ENCODE measurements around the gene ALG12. TPM values are rescaled to one million over a fixed set of nuclear protein-coding genes. Genes with fewer than 3 reads are reported as not detected.
A peak's percentile ranks its signal among the peaks of the same experiment; 100 is the strongest.

Gene ALG12
- total and polyA plus RNA-seq, 2 of the 8 experiments (the other 6 are each of a cell fraction or from before 2014, with no cell fraction given) = 13.4 to 22.5 TPM

GRCh38 chr22:49951678-49951985, 33.4 kb upstream of the ALG12 start:
- Histone ChIP-seq H3K27me3 (replicated peaks in 1 of 4; ENCODE audit: control insufficient read depth in 3 of 4, extremely low read depth in 1 of 4, insufficient read depth in 3 of 4, low read length in 3 of 4) (no peaks in the 10 kb centered on the region), H3K4ac (replicated peaks; ENCODE audit: insufficient read length, low read depth, low read length) (no peak overlapping the region), H3K4me2 (ENCODE audit: insufficient read depth in 1 of 2, low read depth in 2 of 2, low read length in 2 of 2) (no peak overlapping the region), H2BK12ac (ENCODE audit: low read depth, low read length) (peak overlapping the region; percentile 68; the same call in 1 of the 2 replicates), H3K14ac (ENCODE audit: insufficient read length) (no peak overlapping the region), H3K4me1 (replicated peaks in 1 of 4; ENCODE audit: control insufficient read depth in 3 of 4, insufficient read depth in 4 of 4, low read length in 3 of 4) (peaks cover 0 to 29% (median 15%) of the 10 kb centered on the region in 4 experiments; a peak in 5 of 7 replicates), H4K20me1 (replicated peaks in 1 of 2; ENCODE audit: control insufficient read depth in 1 of 2, insufficient read depth in 2 of 2, low read length in 2 of 2) (peaks cover 0 to 2% of the 10 kb centered on the region in 2 experiments), H3K23me2 (ENCODE audit: low read depth, low read length) (no peaks in the 10 kb centered on the region), H4K91ac (replicated peaks; ENCODE audit: insufficient read length, low read length) (peak overlapping the region; percentile 91), H2BK15ac (ENCODE audit: low read length) (no peak overlapping the region), H4K8ac (ENCODE audit: extremely low read depth, insufficient read depth, low read length) (peak overlapping the region; percentile 68; the same call in 1 of the 2 replicates), H3K23ac (ENCODE audit: insufficient read length) (no peak overlapping the region), H3K9ac (replicated peaks in 1 of 4; ENCODE audit: extremely low read depth in 1 of 4, low read depth in 3 of 4, low read length in 3 of 4) (no peak overlapping the region), H2AK5ac (ENCODE audit: low read depth, low read length) (no peak overlapping the region), H3K79me2 (ENCODE audit: control insufficient read depth in 1 of 2, insufficient read depth in 2 of 2, low read length in 2 of 2) (no peaks in the 10 kb centered on the region), H3K9me3 (ENCODE audit: insufficient read depth in 2 of 2, low read depth in 1 of 2, low read length in 1 of 2) (no peaks in the 10 kb centered on the region), H2AFZ (ENCODE audit: low read length) (no peak overlapping the region), H4K5ac (ENCODE audit: insufficient read length, low read depth, low read length) (no peak overlapping the region), H2BK20ac (ENCODE audit: low read length) (no peak overlapping the region; the same call in 1 of the 2 replicates), H3K18ac (ENCODE audit: extremely low read depth, low read length) (no peak overlapping the region), H2BK5ac (ENCODE audit: low read depth, low read length) (peak overlapping the region; percentile 83; the same call in 1 of the 2 replicates), H2BK120ac (replicated peaks; ENCODE audit: low read depth, low read length) (no peak overlapping the region), H3K56ac (replicated peaks; ENCODE audit: insufficient read length, low read depth, low read length) (no peak overlapping the region), H3K79me1 (ENCODE audit: low read depth, low read length) (no peaks in the 10 kb centered on the region), H3K36me3 (ENCODE audit: control insufficient read depth in 2 of 4, insufficient read depth in 4 of 4, low read length in 3 of 4) (no peaks in the 10 kb centered on the region), H3K27ac (ENCODE audit: low read depth, low read length) (no peak overlapping the region), H3K4me3 (ENCODE audit: extremely low read depth in 1 of 4, insufficient read depth in 2 of 4, low read depth in 3 of 4, low read length in 4 of 4) (no peak overlapping the region)
- FAIRE-seq (no peak), DNase-seq (ENCODE audit: low read depth in 1 of 2, low spot score in 2 of 2) (no peak)
- POLR2A ChIA-PET (ENCODE audit: partially characterized antibody) = interaction anchor here (0.7 to 1.9 kb wide), 7 partner anchors 8 to 287 kb away, joined by 3 to 10 read pairs (median 4); partner anchors contain the start of gene PIM3
- 96% methylated on average over 4 of the region's 4 CpGs; no CpG with 5 or more reads in 1 of the 2 experiments for whole genome bisulfite sequencing, 2 experiments (ENCODE audit: extremely low coverage in 1 of 2, insufficient coverage in 1 of 2, insufficient read length in 1 of 2, insufficient replicate concordance in 2 of 2, low coverage in 1 of 2, low lambda C conversion rate in 2 of 2, missing lambda C conversion rate in 1 of 2)
- CTCF ChIA-PET (ENCODE audit: partially characterized antibody) = interaction anchor here (0.5 to 2.4 kb wide), 7 partner anchors 16 to 543 kb away, joined by 3 to 11 read pairs (median 4); no protein-coding TSS in a partner anchor
- TF ChIP-seq RBBP5 (IDR thresholded peaks at IDR 0.05; ENCODE audit: borderline replicate concordance, low read depth, low read length) = no peak
- TF ChIP-seq BRCA1 (IDR thresholded peaks at IDR 0.05; ENCODE audit: low read depth, low read length) = no peak
- TF ChIP-seq SRF (IDR thresholded peaks at IDR 0.05; ENCODE audit: low read depth, low read length) = no peak
- no peak for TF ChIP-seq TEAD4 (IDR thresholded peaks at IDR 0.05; ENCODE audit: low read depth, low read length)
- no peak for TF ChIP-seq CHD1 (IDR thresholded peaks at IDR 0.05; ENCODE audit: low read depth, low read length)
- no peak for TF ChIP-seq TBP (IDR thresholded peaks at IDR 0.05; ENCODE audit: low read depth, low read length)
- no peak for TF ChIP-seq SAP30 (IDR thresholded peaks at IDR 0.05; ENCODE audit: insufficient read depth, insufficient replicate concordance, low read length)
- TF ChIP-seq BACH1 (IDR thresholded peaks at IDR 0.05; ENCODE audit: low read length) = no peak
- TF ChIP-seq SP1 (IDR thresholded peaks at IDR 0.05; ENCODE audit: low read depth, low read length) = no peak
- no peak for TF ChIP-seq SIRT6 (IDR thresholded peaks at IDR 0.05; ENCODE audit: low read length)
- TF ChIP-seq CTCF (IDR thresholded peaks at IDR 0.05; ENCODE audit: control extremely low read depth in 1 of 3, insufficient read depth in 1 of 3, low read depth in 1 of 3, low read length in 3 of 3) = no peak

Measured in H1 (cell line).